Measurements from ENCODE around the gene PEAK1.

Gene PEAK1

GRCh38 chr15:77052556-77052955, 367.3 kb downstream of the PEAK1 start:
- no peak overlapping the region for H3K4me3 ChIP-seq (ENCODE audit: low read depth, low read length)
- TF ChIP-seq, protein P1, sequence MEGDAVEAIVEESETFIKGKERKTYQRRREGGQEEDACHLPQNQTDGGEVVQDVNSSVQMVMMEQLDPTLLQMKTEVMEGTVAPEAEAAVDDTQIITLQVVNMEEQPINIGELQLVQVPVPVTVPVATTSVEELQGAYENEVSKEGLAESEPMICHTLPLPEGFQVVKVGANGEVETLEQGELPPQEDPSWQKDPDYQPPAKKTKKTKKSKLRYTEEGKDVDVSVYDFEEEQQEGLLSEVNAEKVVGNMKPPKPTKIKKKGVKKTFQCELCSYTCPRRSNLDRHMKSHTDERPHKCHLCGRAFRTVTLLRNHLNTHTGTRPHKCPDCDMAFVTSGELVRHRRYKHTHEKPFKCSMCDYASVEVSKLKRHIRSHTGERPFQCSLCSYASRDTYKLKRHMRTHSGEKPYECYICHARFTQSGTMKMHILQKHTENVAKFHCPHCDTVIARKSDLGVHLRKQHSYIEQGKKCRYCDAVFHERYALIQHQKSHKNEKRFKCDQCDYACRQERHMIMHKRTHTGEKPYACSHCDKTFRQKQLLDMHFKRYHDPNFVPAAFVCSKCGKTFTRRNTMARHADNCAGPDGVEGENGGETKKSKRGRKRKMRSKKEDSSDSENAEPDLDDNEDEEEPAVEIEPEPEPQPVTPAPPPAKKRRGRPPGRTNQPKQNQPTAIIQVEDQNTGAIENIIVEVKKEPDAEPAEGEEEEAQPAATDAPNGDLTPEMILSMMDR (IDR thresholded peaks at IDR 0.05; ENCODE audit: control insufficient read depth, extremely low read depth, insufficient read depth): no peak
- DNase-seq (ENCODE audit: low read depth): peak; percentile 55
